GM23338 (cell line): Measurements from ENCODE around the gene WNT1. TPM values are rescaled to one million over a fixed set of nuclear protein-coding genes. Genes with fewer than 3 reads are reported as not detected.

Source experiments
- ATAC-seq: fragments of 200-7000 bp; cut with Tn5 transposase; 3 replicates; pipeline ENCODE4 v1.9.1; 2020
- DNase-seq: peaks from one replicate; pipeline ENCODE4 v3.0.0-alpha.2; 2015; ENCODE audit warnings: low spot score
- H2AFZ ChIP-seq: fragments of 200-600 bp; sonication (generic); 2 replicates; pipeline ENCODE4 v1.8.0; 2016; ENCODE audit warnings: antibody characterized with exemption, mild to moderate bottlenecking, moderate library complexity
- H3F3A ChIP-seq: fragments of 200-600 bp; sonication (generic); replicated peaks from 2 replicates; pipeline ENCODE4 v1.8.0; 2017; ENCODE audit warnings: antibody characterized with exemption, mixed run types, low read depth
- H3K27ac ChIP-seq: fragments of 200-600 bp; sonication (generic); 2 replicates; pipeline ENCODE4 v1.6.1; 2016; ENCODE audit warnings: low read depth
- H3K27me3 ChIP-seq: fragments of 200-600 bp; sonication (generic); 2 replicates; pipeline ENCODE4 v1.8.0; 2016; ENCODE audit warnings: mild to moderate bottlenecking, mixed run types, moderate library complexity; ENCODE audit not compliant: insufficient read depth
- H3K36me3 ChIP-seq: fragments of 200-600 bp; sonication (generic); 2 replicates; pipeline ENCODE4 v1.8.0; 2016; ENCODE audit warnings: mild to moderate bottlenecking; ENCODE audit not compliant: insufficient read depth
- H3K4me1 ChIP-seq: fragments of 200-600 bp; sonication (generic); 2 replicates; pipeline ENCODE4 v1.8.0; 2016; ENCODE audit warnings: mild to moderate bottlenecking, moderate library complexity; ENCODE audit not compliant: insufficient read depth
- H3K4me2 ChIP-seq: fragments of 200-600 bp; sonication (generic); 2 replicates; pipeline ENCODE4 v1.7.1; 2017; ENCODE audit warnings: mixed run types
- H3K4me3 ChIP-seq: fragments of 200-600 bp; sonication (generic); 2 replicates; pipeline ENCODE4 v1.6.1; 2016; ENCODE audit warnings: mixed run types
- H3K79me2 ChIP-seq: fragments of 200-600 bp; sonication (generic); replicated peaks from 2 replicates; pipeline ENCODE4 v1.8.0; 2017; ENCODE audit warnings: mild to moderate bottlenecking; ENCODE audit not compliant: insufficient read depth
- H3K9me2 ChIP-seq: fragments of 200-600 bp; sonication (generic); 2 replicates; pipeline ENCODE4 v1.8.0; 2017; ENCODE audit not compliant: insufficient read depth
- H4K20me1 ChIP-seq: fragments of 200-600 bp; sonication (generic); replicated peaks from 2 replicates; pipeline ENCODE4 v1.8.0; 2017; ENCODE audit warnings: mild to moderate bottlenecking; ENCODE audit not compliant: insufficient read depth
- H3K27ac Mint-ChIP-seq: 2 replicates; pipeline ENCODE4 v1.8.0; 2020; ENCODE audit warnings: inconsistent platforms, mild to moderate bottlenecking, moderate library complexity, mixed read lengths
- H3K27me3 Mint-ChIP-seq: 3 replicates; pipeline ENCODE4 v1.8.0; 2022; ENCODE audit warnings: low read depth, mild to moderate bottlenecking, moderate library complexity, mixed read lengths, inconsistent platforms; ENCODE audit not compliant: insufficient read depth, poor library complexity
- H3K36me3 Mint-ChIP-seq: 3 replicates; pipeline ENCODE4 v1.8.0; 2021; ENCODE audit warnings: low read depth, mild to moderate bottlenecking, inconsistent platforms, moderate library complexity, mixed read lengths
- H3K4me1 Mint-ChIP-seq: 3 replicates; pipeline ENCODE4 v1.8.0; 2020; ENCODE audit warnings: mild to moderate bottlenecking, inconsistent platforms, mixed read lengths
- H3K4me3 Mint-ChIP-seq: 3 replicates; pipeline ENCODE4 v1.8.0; 2021; ENCODE audit warnings: moderate library complexity, mild to moderate bottlenecking, inconsistent platforms, mixed read lengths
- H3K9me3 Mint-ChIP-seq: 3 replicates; pipeline ENCODE4 v1.8.0; 2020; ENCODE audit warnings: moderate library complexity, mild to moderate bottlenecking, inconsistent platforms, mixed read lengths
- CREB1 ChIP-seq: fragments of 250-450 bp; sonication (Bioruptor Pico); IDR thresholded peaks from 2 replicates; pipeline ENCODE4 v1.5.0; 2020; ENCODE audit warnings: low read depth, mild to moderate bottlenecking, moderate library complexity
- EZH2 ChIP-seq: fragments of 200-600 bp; sonication (generic); IDR thresholded peaks from one replicate; pipeline ENCODE4 v1.8.0; 2017; ENCODE audit warnings: antibody characterized with exemption, mild to moderate bottlenecking, low read depth; ENCODE audit not compliant: unreplicated experiment
- JUNB ChIP-seq: IDR thresholded peaks from one replicate; pipeline ENCODE4 v1.6.1; 2016; ENCODE audit warnings: antibody characterized with exemption; ENCODE audit not compliant: unreplicated experiment
- NANOG ChIP-seq: IDR thresholded peaks from 2 replicates; pipeline ENCODE4 v1.6.1; 2016; ENCODE audit warnings: antibody characterized with exemption, borderline replicate concordance
- ZNF114 ChIP-seq: fragments of 250-450 bp; sonication (Bioruptor Pico); IDR thresholded peaks from 2 replicates; pipeline ENCODE4 v1.5.0; 2020; ENCODE audit warnings: mild to moderate bottlenecking, moderate library complexity
- ZNF331 ChIP-seq: fragments of 250-450 bp; sonication (Bioruptor Pico); IDR thresholded peaks from 2 replicates; pipeline ENCODE4 v1.5.0; 2020; ENCODE audit warnings: low read depth, mild to moderate bottlenecking, moderate library complexity
- polyA plus RNA-seq: library from polyadenylated mRNA; unstranded; fragments of >200 nt; fragmentation: Nextera tagmentation; extraction: Ambion mirVana; gene quantifications from 2 replicates; pipeline ENCODE4 v1.2.1, GENCODE V29; 2016
- total RNA-seq: library from RNA; depleted of rRNA; stranded (reverse); fragments of >200 nt; shearing (Covaris generic); gene quantifications from 2 replicates; pipeline ENCODE4 v1.2.3, GENCODE V29; 2014
- TF ChIP-seq, protein P1 (sequence below): IDR thresholded peaks from one replicate; pipeline ENCODE4 v1.6.1; 2018; ENCODE audit warnings: antibody characterized with exemption; ENCODE audit not compliant: unreplicated experiment
- TF ChIP-seq, protein P2 (sequence below), 2 experiments: fragments of 200-600 bp in 1 of 2; sonication (generic) in 1 of 2; conservative IDR thresholded peaks; 2 replicates each; pipeline versions ENCODE4 v1.5.1 to v1.6.1; 2016 to 2017; ENCODE audit warnings: antibody characterized with exemption in 2 of 2, low read depth in 2 of 2, mild to moderate bottlenecking in 2 of 2, moderate library complexity in 1 of 2
- TF ChIP-seq, protein P3 (sequence below): IDR thresholded peaks from 2 replicates; pipeline ENCODE4 v1.6.1; 2016; ENCODE audit warnings: antibody characterized with exemption

The WNT1 gene
- total and polyA plus RNA-seq, 2 experiments from 2014 or later = not detected

DNA sequence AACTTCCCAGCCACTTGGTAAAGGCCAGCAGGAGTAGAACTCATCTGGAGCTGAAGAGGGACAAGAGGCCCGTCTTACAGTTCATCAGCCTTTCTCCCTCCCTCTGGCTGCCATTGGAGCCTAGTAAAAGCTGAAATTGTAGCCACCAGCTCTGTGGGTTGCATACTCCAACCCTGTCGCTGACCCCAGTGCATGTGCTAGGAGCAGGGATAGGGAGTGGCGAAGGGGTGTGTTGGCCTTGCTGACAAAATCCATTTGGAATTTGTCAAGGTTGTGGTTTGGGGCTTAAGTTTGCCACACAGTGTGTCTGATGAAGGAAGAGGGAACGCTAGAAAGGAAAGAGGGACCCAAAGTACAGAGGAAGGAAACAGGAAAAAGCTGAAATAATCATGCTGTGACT lies 16.8 kb upstream of the WNT1 start:
- Histone ChIP-seq H3F3A (peaks cover 15% of the 10 kb centered on the region), H3K27ac (no peak overlapping the region), H2AFZ (no peak overlapping the region), H4K20me1 (no peaks in the 10 kb centered on the region), H3K4me3 (no peak overlapping the region), H3K79me2 (peaks cover 6% of the 10 kb centered on the region; the same call in 1 of the 2 replicates), H3K27me3 (peaks cover 9% of the 10 kb centered on the region), H3K4me1 (peaks cover 20% of the 10 kb centered on the region), H3K36me3 (no peaks in the 10 kb centered on the region), H3K9me2 (no peaks in the 10 kb centered on the region), H3K4me2 (no peak overlapping the region)
- H3K4me3 Mint-ChIP-seq = no peak overlapping the region
- DNase-seq (no peak), ATAC-seq (no peak)
- H3K4me1 Mint-ChIP-seq = peaks cover 32% of the 10 kb centered on the region
- no peaks in the 10 kb centered on the region; the same call in 1 of the 3 replicates for H3K36me3 Mint-ChIP-seq
- H3K9me3 Mint-ChIP-seq = no peaks in the 10 kb centered on the region; the same call in 2 of the 3 replicates
- H3K27ac Mint-ChIP-seq = no peak overlapping the region
- H3K27me3 Mint-ChIP-seq = peaks cover 18% of the 10 kb centered on the region
- TF ChIP-seq, protein P1, sequence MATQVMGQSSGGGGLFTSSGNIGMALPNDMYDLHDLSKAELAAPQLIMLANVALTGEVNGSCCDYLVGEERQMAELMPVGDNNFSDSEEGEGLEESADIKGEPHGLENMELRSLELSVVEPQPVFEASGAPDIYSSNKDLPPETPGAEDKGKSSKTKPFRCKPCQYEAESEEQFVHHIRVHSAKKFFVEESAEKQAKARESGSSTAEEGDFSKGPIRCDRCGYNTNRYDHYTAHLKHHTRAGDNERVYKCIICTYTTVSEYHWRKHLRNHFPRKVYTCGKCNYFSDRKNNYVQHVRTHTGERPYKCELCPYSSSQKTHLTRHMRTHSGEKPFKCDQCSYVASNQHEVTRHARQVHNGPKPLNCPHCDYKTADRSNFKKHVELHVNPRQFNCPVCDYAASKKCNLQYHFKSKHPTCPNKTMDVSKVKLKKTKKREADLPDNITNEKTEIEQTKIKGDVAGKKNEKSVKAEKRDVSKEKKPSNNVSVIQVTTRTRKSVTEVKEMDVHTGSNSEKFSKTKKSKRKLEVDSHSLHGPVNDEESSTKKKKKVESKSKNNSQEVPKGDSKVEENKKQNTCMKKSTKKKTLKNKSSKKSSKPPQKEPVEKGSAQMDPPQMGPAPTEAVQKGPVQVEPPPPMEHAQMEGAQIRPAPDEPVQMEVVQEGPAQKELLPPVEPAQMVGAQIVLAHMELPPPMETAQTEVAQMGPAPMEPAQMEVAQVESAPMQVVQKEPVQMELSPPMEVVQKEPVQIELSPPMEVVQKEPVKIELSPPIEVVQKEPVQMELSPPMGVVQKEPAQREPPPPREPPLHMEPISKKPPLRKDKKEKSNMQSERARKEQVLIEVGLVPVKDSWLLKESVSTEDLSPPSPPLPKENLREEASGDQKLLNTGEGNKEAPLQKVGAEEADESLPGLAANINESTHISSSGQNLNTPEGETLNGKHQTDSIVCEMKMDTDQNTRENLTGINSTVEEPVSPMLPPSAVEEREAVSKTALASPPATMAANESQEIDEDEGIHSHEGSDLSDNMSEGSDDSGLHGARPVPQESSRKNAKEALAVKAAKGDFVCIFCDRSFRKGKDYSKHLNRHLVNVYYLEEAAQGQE = no peak
- TF ChIP-seq, protein P2, sequence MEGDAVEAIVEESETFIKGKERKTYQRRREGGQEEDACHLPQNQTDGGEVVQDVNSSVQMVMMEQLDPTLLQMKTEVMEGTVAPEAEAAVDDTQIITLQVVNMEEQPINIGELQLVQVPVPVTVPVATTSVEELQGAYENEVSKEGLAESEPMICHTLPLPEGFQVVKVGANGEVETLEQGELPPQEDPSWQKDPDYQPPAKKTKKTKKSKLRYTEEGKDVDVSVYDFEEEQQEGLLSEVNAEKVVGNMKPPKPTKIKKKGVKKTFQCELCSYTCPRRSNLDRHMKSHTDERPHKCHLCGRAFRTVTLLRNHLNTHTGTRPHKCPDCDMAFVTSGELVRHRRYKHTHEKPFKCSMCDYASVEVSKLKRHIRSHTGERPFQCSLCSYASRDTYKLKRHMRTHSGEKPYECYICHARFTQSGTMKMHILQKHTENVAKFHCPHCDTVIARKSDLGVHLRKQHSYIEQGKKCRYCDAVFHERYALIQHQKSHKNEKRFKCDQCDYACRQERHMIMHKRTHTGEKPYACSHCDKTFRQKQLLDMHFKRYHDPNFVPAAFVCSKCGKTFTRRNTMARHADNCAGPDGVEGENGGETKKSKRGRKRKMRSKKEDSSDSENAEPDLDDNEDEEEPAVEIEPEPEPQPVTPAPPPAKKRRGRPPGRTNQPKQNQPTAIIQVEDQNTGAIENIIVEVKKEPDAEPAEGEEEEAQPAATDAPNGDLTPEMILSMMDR (conservative IDR thresholded peaks at IDR 0.05; ENCODE audit: low read depth in 2 of 2) = no peak
- TF ChIP-seq, protein P3, sequence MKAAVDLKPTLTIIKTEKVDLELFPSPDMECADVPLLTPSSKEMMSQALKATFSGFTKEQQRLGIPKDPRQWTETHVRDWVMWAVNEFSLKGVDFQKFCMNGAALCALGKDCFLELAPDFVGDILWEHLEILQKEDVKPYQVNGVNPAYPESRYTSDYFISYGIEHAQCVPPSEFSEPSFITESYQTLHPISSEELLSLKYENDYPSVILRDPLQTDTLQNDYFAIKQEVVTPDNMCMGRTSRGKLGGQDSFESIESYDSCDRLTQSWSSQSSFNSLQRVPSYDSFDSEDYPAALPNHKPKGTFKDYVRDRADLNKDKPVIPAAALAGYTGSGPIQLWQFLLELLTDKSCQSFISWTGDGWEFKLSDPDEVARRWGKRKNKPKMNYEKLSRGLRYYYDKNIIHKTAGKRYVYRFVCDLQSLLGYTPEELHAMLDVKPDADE = no peak
- no peak for TF ChIP-seq EZH2
- no peak for TF ChIP-seq ZNF114
- no peak for TF ChIP-seq CREB1 (CRISPR knock-in tag)
- no peak for TF ChIP-seq ZNF331 (CRISPR knock-in tag)
- no peak for TF ChIP-seq JUNB
- no peak for TF ChIP-seq NANOG

DNA sequence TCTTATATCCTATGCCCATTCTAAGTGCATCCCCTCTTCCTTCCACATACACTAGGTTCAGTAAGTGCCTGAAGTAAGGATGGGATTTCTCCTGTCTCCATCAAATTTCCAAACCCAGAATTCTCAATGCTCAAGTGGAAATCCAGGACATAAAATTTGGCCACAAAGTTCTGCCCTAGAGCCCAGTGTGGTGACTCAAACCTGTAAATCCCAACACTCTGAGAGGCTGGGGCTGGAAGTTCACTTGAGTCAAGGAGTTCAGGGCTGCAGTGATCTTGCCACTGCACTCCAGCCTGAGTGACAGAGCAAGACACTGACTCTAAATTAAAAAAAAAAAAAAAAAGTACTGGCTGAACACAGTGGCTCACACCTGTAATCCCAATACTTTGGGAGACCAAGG lies 16.3 kb upstream of the WNT1 start:
- H3K4me3 Mint-ChIP-seq = no peak overlapping the region; the same call in 2 of the 3 replicates
- H3F3A ChIP-seq = peaks cover 17% of the 10 kb centered on the region
- H3K9me2 ChIP-seq = no peaks in the 10 kb centered on the region
- no peak overlapping the region for H3K27ac ChIP-seq
- peaks cover 35% of the 10 kb centered on the region for H3K4me1 Mint-ChIP-seq
- DNase-seq (no peak), ATAC-seq (no peak)
- H3K4me1 ChIP-seq = peaks cover 25% of the 10 kb centered on the region
- no peaks in the 10 kb centered on the region; the same call in 2 of the 3 replicates for H3K9me3 Mint-ChIP-seq
- H4K20me1 ChIP-seq = no peaks in the 10 kb centered on the region
- H3K4me2 ChIP-seq = no peak overlapping the region
- no peak overlapping the region for H3K27ac Mint-ChIP-seq
- H3K36me3 ChIP-seq = no peaks in the 10 kb centered on the region
- no peaks in the 10 kb centered on the region for H3K36me3 Mint-ChIP-seq
- peaks cover 4% of the 10 kb centered on the region; the same call in 1 of the 2 replicates for H3K79me2 ChIP-seq
- H3K4me3 ChIP-seq = no peak overlapping the region
- peaks cover 17% of the 10 kb centered on the region for H3K27me3 Mint-ChIP-seq
- H2AFZ ChIP-seq = no peak overlapping the region
- peaks cover 13% of the 10 kb centered on the region for H3K27me3 ChIP-seq
- TF ChIP-seq ZNF331 (CRISPR knock-in tag) = no peak
- TF ChIP-seq CREB1 (CRISPR knock-in tag) = no peak
- TF ChIP-seq NANOG = no peak
